Endodermal cell (in vitro differentiated cells): Measurements from ENCODE around the gene ABTB2. TPM values are rescaled to one million over a fixed set of nuclear protein-coding genes. Genes with fewer than 3 reads are reported as not detected.

Experiments
- DNase-seq: peaks from one replicate; pipeline ENCODE4 v3.0.0-alpha.2; 2017
- H3K27ac ChIP-seq: 2 replicates; pipeline ENCODE4 v1.5.1; 2013; ENCODE audit warnings: mild to moderate bottlenecking, low read depth, low read length, moderate library complexity
- H3K27me3 ChIP-seq: 2 replicates; pipeline ENCODE4 v1.6.1; 2013; ENCODE audit warnings: mild to moderate bottlenecking, low read length, moderate library complexity; ENCODE audit not compliant: insufficient read depth, control insufficient read depth, poor library complexity, severe bottlenecking
- H3K36me3 ChIP-seq: 2 replicates; pipeline ENCODE4 v1.7.0; 2013; ENCODE audit warnings: mild to moderate bottlenecking, low read length, moderate library complexity; ENCODE audit not compliant: control insufficient read depth, insufficient read depth
- H3K4me1 ChIP-seq: one replicate; pipeline ENCODE4 v1.7.0; 2013; ENCODE audit warnings: low read length; ENCODE audit not compliant: control insufficient read depth, insufficient read depth
- H3K4me3 ChIP-seq: 2 replicates; pipeline ENCODE4 v1.5.1; 2013; ENCODE audit warnings: mild to moderate bottlenecking, low read length, moderate library complexity
- H3K9ac ChIP-seq: 2 replicates; pipeline ENCODE4 v1.6.1; 2013; ENCODE audit warnings: mild to moderate bottlenecking, low read length, moderate library complexity; ENCODE audit not compliant: poor library complexity, severe bottlenecking; ENCODE audit errors: extremely low read depth
- H3K9me3 ChIP-seq: 2 replicates; pipeline ENCODE4 v1.6.1; 2013; ENCODE audit warnings: mild to moderate bottlenecking, low read length, moderate library complexity; ENCODE audit not compliant: control insufficient read depth
- H3K27ac Mint-ChIP-seq: 2 replicates; pipeline ENCODE4 v1.8.0; 2020; ENCODE audit warnings: mixed read lengths
- H3K27me3 Mint-ChIP-seq: 2 replicates; pipeline ENCODE4 v1.8.0; 2021; ENCODE audit warnings: mild to moderate bottlenecking, mixed read lengths; ENCODE audit not compliant: insufficient read depth
- H3K36me3 Mint-ChIP-seq: 2 replicates; pipeline ENCODE4 v1.8.0; 2020; ENCODE audit warnings: low read depth, mixed read lengths
- H3K4me1 Mint-ChIP-seq: 2 replicates; pipeline ENCODE4 v1.8.0; 2020; ENCODE audit warnings: mixed read lengths
- H3K4me3 Mint-ChIP-seq: 2 replicates; pipeline ENCODE4 v1.8.0; 2020; ENCODE audit warnings: mild to moderate bottlenecking, moderate library complexity, mixed read lengths
- H3K9me3 Mint-ChIP-seq: 2 replicates; pipeline ENCODE4 v1.8.0; 2020; ENCODE audit warnings: mild to moderate bottlenecking, mixed read lengths
- WGBS, 2 experiments: methylation state at CpG; one replicate each; pipeline versions ENCODE4 v1.1.5 to v1.1.7; 2013; ENCODE audit warnings: missing lambda C conversion rate in 2 of 2, mixed read lengths in 1 of 2; ENCODE audit not compliant: insufficient coverage in 1 of 2, insufficient read length in 1 of 2; 5-methylcytosine and 5-hydroxymethylcytosine counted together
- total RNA-seq, 2 donors: library from RNA; stranded (reverse); fragmentation: NEBNext Ultra II Directional in 1 of 2; extraction: Animal tissue kit (Norgen Biotek cat#: 25700) in 1 of 2; gene quantifications; 2 replicates in 1 of 2; 3 replicates in 1 of 2; pipeline ENCODE4 v1.2.1, GENCODE V29; 2021
- TF ChIP-seq, protein P1 (sequence below): fragments of 200-600 bp; sonication (generic); conservative IDR thresholded peaks from 2 replicates; pipeline ENCODE4 v1.5.0; 2021; ENCODE audit warnings: antibody characterized with exemption, mild to moderate bottlenecking

Gene ABTB2
- total RNA-seq, 2 donors from 2014 or later = 2.9 to 5.2 TPM

DNA sequence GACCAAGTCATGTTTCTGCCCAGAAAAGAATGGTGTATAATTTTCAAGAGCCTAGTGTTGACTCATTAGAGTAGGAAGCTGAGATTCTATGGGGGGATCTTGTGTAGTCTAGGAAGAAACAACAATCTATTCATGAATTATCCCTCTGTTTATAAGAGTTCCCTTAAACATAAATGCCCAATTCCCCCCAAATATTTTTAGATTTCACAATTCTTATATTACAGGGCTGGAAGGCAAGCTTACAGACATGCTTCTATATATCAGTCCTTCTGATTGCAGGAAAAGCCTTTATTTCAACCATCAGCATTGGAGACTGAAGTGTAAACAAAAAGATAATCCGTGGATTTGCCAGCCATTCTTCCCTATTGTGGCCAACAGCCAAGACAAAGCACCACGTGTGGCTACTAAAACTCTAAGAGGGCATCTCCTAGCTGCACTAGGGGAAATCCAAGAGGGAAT is 181.0 kb downstream of the ABTB2 start:
- no peak overlapping the region for H3K4me3 ChIP-seq
- Mint-ChIP-seq H3K27ac (no peak overlapping the region), H3K4me1 (no peaks in the 10 kb centered on the region), H3K9me3 (no peaks in the 10 kb centered on the region), H3K27me3 (peaks cover 23% of the 10 kb centered on the region), H3K36me3 (no peaks in the 10 kb centered on the region), H3K4me3 (no peak overlapping the region)
- no peak overlapping the region for H3K9ac ChIP-seq
- peaks cover 2% of the 10 kb centered on the region for H3K4me1 ChIP-seq
- H3K9me3 ChIP-seq = no peaks in the 10 kb centered on the region
- TF ChIP-seq, protein P1, sequence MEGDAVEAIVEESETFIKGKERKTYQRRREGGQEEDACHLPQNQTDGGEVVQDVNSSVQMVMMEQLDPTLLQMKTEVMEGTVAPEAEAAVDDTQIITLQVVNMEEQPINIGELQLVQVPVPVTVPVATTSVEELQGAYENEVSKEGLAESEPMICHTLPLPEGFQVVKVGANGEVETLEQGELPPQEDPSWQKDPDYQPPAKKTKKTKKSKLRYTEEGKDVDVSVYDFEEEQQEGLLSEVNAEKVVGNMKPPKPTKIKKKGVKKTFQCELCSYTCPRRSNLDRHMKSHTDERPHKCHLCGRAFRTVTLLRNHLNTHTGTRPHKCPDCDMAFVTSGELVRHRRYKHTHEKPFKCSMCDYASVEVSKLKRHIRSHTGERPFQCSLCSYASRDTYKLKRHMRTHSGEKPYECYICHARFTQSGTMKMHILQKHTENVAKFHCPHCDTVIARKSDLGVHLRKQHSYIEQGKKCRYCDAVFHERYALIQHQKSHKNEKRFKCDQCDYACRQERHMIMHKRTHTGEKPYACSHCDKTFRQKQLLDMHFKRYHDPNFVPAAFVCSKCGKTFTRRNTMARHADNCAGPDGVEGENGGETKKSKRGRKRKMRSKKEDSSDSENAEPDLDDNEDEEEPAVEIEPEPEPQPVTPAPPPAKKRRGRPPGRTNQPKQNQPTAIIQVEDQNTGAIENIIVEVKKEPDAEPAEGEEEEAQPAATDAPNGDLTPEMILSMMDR = no peak
- H3K36me3 ChIP-seq = peaks cover 7% of the 10 kb centered on the region
- 66 to 81% methylated on average over 2 of the region's 2 CpGs for WGBS, 2 experiments
- H3K27ac ChIP-seq = no peak overlapping the region
- no peak for DNase-seq
- no peaks in the 10 kb centered on the region for H3K27me3 ChIP-seq

DNA sequence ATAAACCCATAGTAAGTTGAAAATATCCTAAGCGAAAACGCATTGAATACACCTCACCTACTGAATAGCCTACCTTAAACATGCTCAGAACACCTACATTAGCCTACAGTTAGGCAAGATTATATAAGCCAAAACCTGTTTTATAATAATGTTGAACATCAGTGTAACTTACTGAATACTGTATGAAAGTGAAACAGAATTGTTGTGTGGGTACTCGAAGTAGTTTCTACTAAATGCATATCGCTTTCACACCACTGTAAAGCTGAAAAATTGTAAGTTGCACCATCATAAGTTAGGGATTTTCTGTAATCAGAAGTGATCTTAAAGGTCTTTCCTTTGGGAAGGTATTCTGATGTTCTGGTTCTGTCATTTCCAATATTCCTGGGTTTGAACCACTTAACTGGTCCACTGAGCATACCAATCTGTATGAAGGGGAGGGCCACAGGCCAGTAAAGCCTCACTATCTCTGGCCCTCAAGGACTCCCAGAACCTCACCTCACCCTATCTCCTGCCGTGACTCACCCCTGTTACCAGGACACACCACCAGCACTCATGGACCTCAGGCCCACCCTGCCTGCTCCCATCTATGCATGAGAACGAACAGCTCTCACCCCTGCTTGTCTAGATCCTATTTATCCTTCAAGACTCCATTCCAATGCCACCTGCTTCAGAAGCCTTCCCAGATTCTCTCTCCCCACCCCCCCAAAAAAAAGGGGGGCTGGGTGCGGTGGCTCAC is 182.4 kb downstream of the ABTB2 start:
- H3K27ac Mint-ChIP-seq = no peak overlapping the region
- no peaks in the 10 kb centered on the region for H3K9me3 Mint-ChIP-seq
- no peak overlapping the region for H3K4me3 Mint-ChIP-seq

DNA sequence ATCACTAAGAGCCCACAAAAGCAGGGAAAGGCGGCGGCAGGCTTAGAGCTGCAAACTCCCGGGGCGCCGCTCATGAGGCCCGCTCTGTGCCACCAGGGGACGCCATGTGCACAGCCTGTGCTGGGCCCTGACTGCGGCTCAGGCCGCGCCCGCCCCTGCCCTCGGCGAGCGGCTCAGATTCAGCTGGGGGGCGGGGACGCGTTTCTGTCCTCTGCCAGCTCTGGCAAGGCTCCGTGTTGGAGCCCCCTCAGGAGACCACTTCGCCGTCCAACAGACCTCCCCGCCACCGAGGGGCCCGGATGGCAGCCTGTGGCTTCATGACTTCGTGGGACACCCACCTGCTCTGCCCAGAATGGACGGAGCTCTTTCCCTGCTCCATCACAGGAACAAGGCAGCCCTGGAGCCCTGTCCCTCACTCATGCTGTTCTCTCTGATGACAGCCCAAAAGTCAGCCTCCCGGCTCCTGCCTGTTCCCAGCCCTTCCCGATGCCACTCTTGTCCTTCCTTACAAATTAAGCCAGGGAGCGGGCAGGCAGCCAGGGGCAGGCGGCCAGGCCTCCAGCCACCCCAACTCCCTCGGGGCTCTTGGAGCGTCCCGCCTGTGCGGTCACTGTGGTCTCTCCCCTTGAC is 183.3 kb downstream of the ABTB2 start:
- Mint-ChIP-seq H3K4me3 (peak overlapping the region; percentile 37), H3K27ac (no peak overlapping the region), H3K36me3 (peaks cover 2% of the 10 kb centered on the region), H3K27me3 (peaks cover 23% of the 10 kb centered on the region), H3K9me3 (no peaks in the 10 kb centered on the region), H3K4me1 (no peaks in the 10 kb centered on the region)
- no peak overlapping the region for H3K9ac ChIP-seq
- H3K36me3 ChIP-seq = peaks cover 24% of the 10 kb centered on the region
- DNase-seq = peak; percentile 96
- no peaks in the 10 kb centered on the region for H3K9me3 ChIP-seq
- peaks cover 2% of the 10 kb centered on the region for H3K4me1 ChIP-seq
- no peak overlapping the region for H3K4me3 ChIP-seq
- TF ChIP-seq, protein P1 = peak; percentile 97
- H3K27me3 ChIP-seq = no peaks in the 10 kb centered on the region
- 17 to 68% methylated on average over 6 to 33 of the region's 33 CpGs for WGBS, 2 experiments
- no peak overlapping the region for H3K27ac ChIP-seq

More for the DNA sequence above, 182.4 kb downstream of the ABTB2 start:
- DNase-seq = no peak
- Histone ChIP-seq H3K4me3 (no peak overlapping the region), H3K36me3 (peaks cover 18% of the 10 kb centered on the region), H3K9me3 (no peaks in the 10 kb centered on the region), H3K4me1 (peaks cover 2% of the 10 kb centered on the region), H3K9ac (no peak overlapping the region), H3K27me3 (no peaks in the 10 kb centered on the region), H3K27ac (no peak overlapping the region)
- Mint-ChIP-seq H3K4me1 (no peaks in the 10 kb centered on the region), H3K36me3 (peaks cover 2% of the 10 kb centered on the region), H3K27me3 (peaks cover 23% of the 10 kb centered on the region)
- 93 to 96% methylated on average over 4 to 7 of the region's 7 CpGs for WGBS, 2 experiments
- TF ChIP-seq, protein P1 = no peak
